K562 (cell line): Measurements from ENCODE around the gene CRTAP. TPM values are rescaled to one million over a fixed set of nuclear protein-coding genes. Genes with fewer than 3 reads are reported as not detected.

Experiments used
- BRCA1 ChIP-seq, 2 experiments: fragments of 450-650 bp in 1 of 2; sonication (generic) in 1 of 2; formaldehyde crosslinking in 1 of 2; IDR thresholded peaks; 2 replicates each; pipeline versions ENCODE4 v1.5.0 to v1.6.1; 2017 to 2020; ENCODE audit warnings: mild to moderate bottlenecking in 1 of 2, missing genetic modification reagents in 1 of 2
- C11orf30 ChIP-seq: fragments of 450-650 bp; IDR thresholded peaks from 2 replicates; pipeline ENCODE4 v1.6.1; 2016; ENCODE audit warnings: low read depth, mild to moderate bottlenecking
- E2F5 ChIP-seq: sonication (generic); formaldehyde crosslinking; IDR thresholded peaks from 2 replicates; pipeline ENCODE4 v1.8.0; 2022; ENCODE audit warnings: mild to moderate bottlenecking, missing genetic modification reagents
- FOXP4 ChIP-seq: sonication (generic); formaldehyde crosslinking; IDR thresholded peaks from 2 replicates; pipeline ENCODE4 v1.8.0; 2022; ENCODE audit warnings: mild to moderate bottlenecking, missing genetic modification reagents, borderline replicate concordance
- HES1 ChIP-seq: fragments of 450-650 bp; IDR thresholded peaks from 2 replicates; pipeline ENCODE4 v1.6.1; 2016; ENCODE audit warnings: low read depth, mild to moderate bottlenecking, moderate library complexity
- HMG20A ChIP-seq: fragments of 450-650 bp; formaldehyde crosslinking; conservative IDR thresholded peaks from 2 replicates; pipeline ENCODE4 v1.4.0; 2020; ENCODE audit warnings: mild to moderate bottlenecking, mixed read lengths
- KAT8 ChIP-seq: fragments of 450-650 bp; IDR thresholded peaks from 2 replicates; pipeline ENCODE4 v1.6.1; 2016; ENCODE audit warnings: low read depth, mild to moderate bottlenecking
- NCOA1 ChIP-seq: fragments of 450-650 bp; IDR thresholded peaks from 2 replicates; pipeline ENCODE4 v1.6.1; 2016; ENCODE audit warnings: low read depth
- RBBP5 ChIP-seq: fragments of 200-600 bp; sonication (generic); IDR thresholded peaks from 2 replicates; pipeline ENCODE4 v1.6.1; 2012; ENCODE audit warnings: borderline replicate concordance, mild to moderate bottlenecking, low read length, control low read depth, inconsistent platforms; ENCODE audit not compliant: insufficient read depth, poor library complexity, severe bottlenecking
- RBM25 ChIP-seq: fragments of 200-400 bp; formaldehyde crosslinking; IDR thresholded peaks from 2 replicates; pipeline ENCODE4 v1.6.1; 2018; ENCODE audit warnings: low read length, low read depth, moderate library complexity; ENCODE audit not compliant: severe bottlenecking
- STAT5A ChIP-seq: IDR thresholded peaks from 2 replicates; pipeline ENCODE4 v1.6.1; 2012; ENCODE audit warnings: low read length, inconsistent platforms, borderline replicate concordance
- TRIM25 ChIP-seq: fragments of 450-650 bp; IDR thresholded peaks from 2 replicates; pipeline ENCODE4 v1.7.0; 2016; ENCODE audit warnings: borderline replicate concordance
- U2AF2 ChIP-seq: fragments of 200-400 bp; formaldehyde crosslinking; optimal IDR thresholded peaks from 2 replicates; pipeline ENCODE3; 2017; ENCODE audit warnings: low read depth, mild to moderate bottlenecking, low read length
- YY1 ChIP-seq, 3 experiments: IDR thresholded peaks; 2 replicates each; pipeline ENCODE4 v1.6.1; 2011; ENCODE audit warnings: low read length in 2 of 3, mild to moderate bottlenecking in 2 of 3, moderate library complexity in 2 of 3, borderline replicate concordance in 1 of 3, control low read depth in 1 of 3, low read depth in 1 of 3; ENCODE audit not compliant: insufficient read depth in 3 of 3, insufficient replicate concordance in 2 of 3, control insufficient read depth in 1 of 3, insufficient read length in 1 of 3; ENCODE audit errors: extremely low read depth in 1 of 3
- ZBTB12 ChIP-seq: fragments of 250-450 bp; sonication (Bioruptor Pico); IDR thresholded peaks from 2 replicates; pipeline ENCODE4 v1.4.0; 2020
- ZNF124 ChIP-seq: sonication (generic); formaldehyde crosslinking; IDR thresholded peaks from 2 replicates; pipeline ENCODE4 v1.8.1; 2022; ENCODE audit warnings: missing genetic modification reagents
- ZNF280B ChIP-seq: fragments of 250-450 bp; sonication (Bioruptor Pico); IDR thresholded peaks from 2 replicates; pipeline ENCODE4 v1.5.1; 2021; ENCODE audit warnings: mild to moderate bottlenecking
- ZNF717 ChIP-seq: fragments of 250-450 bp; sonication (Bioruptor Pico); IDR thresholded peaks from 2 replicates; pipeline ENCODE4 v1.5.0; 2021
- ZNF75A ChIP-seq: fragments of 450-650 bp; formaldehyde crosslinking; IDR thresholded peaks from 2 replicates; pipeline ENCODE4 v1.4.0; 2020; ENCODE audit warnings: mild to moderate bottlenecking
- polyA plus RNA-seq, 8 experiments: library from polyadenylated mRNA; depleted of rRNA in 4 of 8; stranded (reverse) in 5 of 8; unstranded in 3 of 8; fragments of >200 nt; fragmentation: Nextera tagmentation in 2 of 8; fragmentation: Illumina TruSeq in 1 of 8; extraction: Ambion mirVana in 2 of 8; extraction: Trizol in 1 of 8; gene quantifications; 2 replicates each; pipeline versions ENCODE4 v1.2.1 to v1.2.3, GENCODE V29; 2011 to 2014; ENCODE audit warnings: inconsistent platforms in 1 of 8, missing spikeins in 1 of 8
- total RNA-seq, 7 experiments: library from RNA; depleted of rRNA in 6 of 7; stranded (reverse); fragments of >200 nt in 6 of 7; fragmentation: Illumina TruSeq in 2 of 7; extraction: Trizol in 2 of 7; gene quantifications; 2 replicates each; pipeline versions ENCODE4 v1.2.1 to v1.2.3, GENCODE V29; 2011 to 2021; ENCODE audit warnings: low replicate concordance in 1 of 7

CRTAP gene
- total and polyA plus RNA-seq, 9 of the 15 experiments (the other 6 are each of a cell fraction or from before 2014, with no cell fraction given), result 10.0 to 121 (median 53.0) TPM

- no peak for TF ChIP-seq ZNF280B (CRISPR knock-in tag)
- no peak for TF ChIP-seq BRCA1 (IDR thresholded peaks at IDR 0.05)
- no peak for TF ChIP-seq BRCA1 (CRISPR knock-in tag; IDR thresholded peaks at IDR 0.05)
- no peak for TF ChIP-seq ZNF717 (CRISPR knock-in tag)
- TF ChIP-seq C11orf30, result peak; percentile 20; the same call in 1 of the 2 replicates
- TF ChIP-seq RBM25, result no peak
- no peak for TF ChIP-seq FOXP4 (CRISPR knock-in tag)
- TF ChIP-seq NCOA1, result peak; percentile 61; the same call in 1 of the 2 replicates
- TF ChIP-seq ZNF124 (CRISPR knock-in tag), result no peak
- TF ChIP-seq TRIM25, result no peak
- TF ChIP-seq HES1, result peak; percentile 97
- TF ChIP-seq ZNF75A, result no peak
- no peak for TF ChIP-seq HMG20A
- no peak for TF ChIP-seq U2AF2
- TF ChIP-seq ZBTB12 (CRISPR knock-in tag), result 0 out of 2 replicates have a peak, but pooled peaks have one; percentile 18
- peak; percentile 55; the same call in 1 of the 2 replicates for TF ChIP-seq STAT5A
- TF ChIP-seq YY1 (IDR thresholded peaks at IDR 0.05; ENCODE audit: borderline replicate concordance in 1 of 3, control insufficient read depth in 1 of 3, extremely low read depth in 1 of 3, insufficient read depth in 3 of 3, insufficient read length in 1 of 3, insufficient replicate concordance in 2 of 3, low read depth in 1 of 3, low read length in 2 of 3), result no peak
- no peak for TF ChIP-seq RBBP5
- TF ChIP-seq KAT8, result no peak
- no peak for TF ChIP-seq E2F5 (CRISPR knock-in tag)
Observed at GRCh38 chr3:33067484-33067883, 46.3 kb upstream of the CRTAP start (continued).
